Measurements from ENCODE around the gene PPM1A. TPM values are rescaled to one million over a fixed set of nuclear protein-coding genes. Genes with fewer than 3 reads are reported as not detected.
A peak's percentile ranks its signal among the peaks of the same experiment; 100 is the strongest.

PPM1A gene
- total RNA-seq (2014; rRNA removed; shearing (Covaris generic)), result 22.1 and 24.9 TPM in 2 replicates

DNA sequence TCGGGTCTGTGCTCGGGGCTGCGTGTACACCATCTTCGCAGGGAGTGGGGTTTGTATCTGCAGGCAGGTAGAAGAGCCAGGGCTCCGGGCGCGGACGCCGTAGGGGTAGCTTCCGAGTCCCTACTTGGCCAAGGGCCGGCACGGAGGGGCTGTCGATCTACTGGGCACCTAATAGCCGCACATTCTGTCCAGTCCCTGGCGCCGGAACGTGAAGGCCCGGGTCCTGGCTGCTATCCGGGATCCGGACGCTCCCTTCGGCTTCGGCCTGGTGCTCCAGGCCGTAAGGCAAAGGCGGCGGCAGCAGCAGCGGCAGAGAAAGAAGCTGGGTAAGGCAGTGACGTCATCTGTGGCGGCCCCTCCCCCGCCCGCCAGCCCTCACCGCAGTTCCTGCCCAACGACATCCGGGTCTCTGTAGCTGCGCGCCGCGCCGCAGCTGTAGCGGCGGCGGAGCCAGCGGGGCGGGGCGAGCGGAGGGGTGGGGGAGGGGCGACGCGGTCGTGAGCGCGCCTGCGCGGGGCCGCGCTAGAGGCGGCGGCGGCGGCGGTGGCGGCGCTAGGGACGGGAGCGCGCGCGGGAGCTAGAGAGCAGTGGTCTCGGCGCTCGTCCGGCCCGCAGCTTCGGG, at the start of gene PPM1A:
PPM1A (plus strand) TSS at position 525 of the 622 bp plus-strand sequence. CDS start 33,483 bp downstream, outside the sequence.
- DNase-seq (ENCODE audit: low spot score), result peak; percentile 90

DNA sequence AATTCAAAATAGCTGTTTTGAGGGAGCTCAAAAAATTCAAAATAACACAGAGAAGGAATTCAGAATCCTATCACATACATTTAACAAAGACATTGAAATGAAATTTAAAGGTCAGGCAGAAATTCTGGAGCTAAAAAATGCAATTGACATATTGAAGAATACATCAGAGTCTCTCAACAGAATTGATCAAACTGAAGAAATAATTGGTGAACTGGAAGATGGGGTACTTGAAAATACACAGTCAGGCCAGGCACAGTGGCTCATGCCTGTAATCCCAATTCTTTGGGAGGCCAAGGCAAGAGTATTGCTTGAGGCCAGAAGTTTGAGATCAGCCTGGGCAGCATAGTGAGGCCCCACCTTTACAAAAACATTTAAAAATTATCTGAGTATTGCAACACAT, 49.7 kb upstream of the PPM1A start:
- no peak for DNase-seq (ENCODE audit: low spot score)

DNA sequence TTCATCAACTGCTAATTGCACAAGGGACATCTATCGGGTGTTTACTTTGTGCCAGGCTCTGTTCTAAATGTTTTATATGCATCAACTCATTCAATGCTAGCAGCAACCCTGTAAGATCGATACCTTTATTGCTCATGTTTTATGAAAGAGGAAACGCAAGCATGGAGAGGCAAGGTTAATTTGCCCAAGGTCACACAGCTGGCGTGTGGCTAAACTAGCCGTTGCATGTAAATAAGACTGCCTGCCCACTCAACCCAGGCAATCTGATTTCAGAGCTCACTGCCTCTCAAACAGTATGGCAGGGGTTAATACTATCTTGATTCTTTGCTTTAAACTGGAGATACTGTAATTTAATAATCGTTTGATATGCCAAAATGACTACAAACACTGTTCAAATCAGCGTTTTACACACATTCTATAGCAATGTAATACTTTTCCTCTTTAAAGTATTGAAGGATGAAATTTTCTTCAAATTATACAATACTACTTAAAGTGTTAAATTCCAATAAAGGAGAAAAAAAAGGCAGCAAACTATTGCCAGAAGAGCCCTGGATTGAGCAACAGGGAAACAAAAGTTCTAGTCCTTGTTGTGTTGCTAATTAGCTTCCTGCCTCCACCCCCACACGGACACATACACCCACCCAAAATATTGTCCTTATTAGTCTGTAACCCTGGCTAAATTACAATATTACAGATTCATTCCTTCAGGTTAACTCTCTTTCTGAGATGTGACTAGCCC, 44.7 kb upstream of the PPM1A start:
- DNase-seq (ENCODE audit: low spot score), result no peak

DNA sequence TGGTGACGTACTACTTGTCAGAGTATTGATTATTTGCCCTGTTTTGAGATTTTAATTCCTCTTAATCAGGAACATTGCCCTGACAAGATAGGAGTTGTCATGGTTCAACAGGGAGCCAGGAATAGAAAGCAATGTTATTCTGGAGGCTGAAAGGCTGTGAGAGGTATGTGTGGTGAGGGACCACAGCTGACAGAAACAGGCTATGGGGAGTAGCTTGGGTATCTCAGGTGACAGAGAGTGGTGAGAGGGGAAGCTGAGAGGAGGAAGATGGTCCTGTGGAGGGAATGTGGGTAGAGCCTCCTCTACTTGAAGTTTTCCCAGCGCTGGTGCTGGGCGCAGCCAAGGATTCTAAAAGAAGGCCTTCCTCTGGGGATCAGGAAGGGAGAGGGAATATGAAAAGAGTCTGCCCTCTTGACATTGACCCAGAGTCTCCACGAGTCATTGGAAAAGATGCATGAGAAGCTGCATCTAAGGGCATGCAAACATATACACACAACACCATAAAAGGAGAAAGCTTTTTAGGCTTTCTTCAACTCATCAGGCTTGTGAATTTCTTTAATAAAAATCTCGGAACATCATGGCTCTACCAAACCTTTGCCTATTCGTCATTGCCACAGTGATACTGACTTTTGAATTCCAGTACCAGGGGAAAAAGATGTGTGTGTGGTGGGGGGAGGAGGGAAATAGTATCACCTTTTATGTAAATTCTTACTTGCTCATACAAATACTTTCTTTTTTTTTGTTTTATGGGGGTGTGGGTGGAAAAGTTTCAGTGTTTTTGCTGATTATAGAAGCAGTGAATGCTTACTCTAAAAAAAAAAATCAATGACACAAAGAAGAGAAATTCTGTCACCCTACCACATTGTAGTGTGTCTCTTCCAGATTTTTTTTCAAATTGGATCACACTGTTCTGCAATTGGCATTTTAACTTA, 43.9 kb upstream of the PPM1A start:
- no peak for DNase-seq (ENCODE audit: low spot score)

DNA sequence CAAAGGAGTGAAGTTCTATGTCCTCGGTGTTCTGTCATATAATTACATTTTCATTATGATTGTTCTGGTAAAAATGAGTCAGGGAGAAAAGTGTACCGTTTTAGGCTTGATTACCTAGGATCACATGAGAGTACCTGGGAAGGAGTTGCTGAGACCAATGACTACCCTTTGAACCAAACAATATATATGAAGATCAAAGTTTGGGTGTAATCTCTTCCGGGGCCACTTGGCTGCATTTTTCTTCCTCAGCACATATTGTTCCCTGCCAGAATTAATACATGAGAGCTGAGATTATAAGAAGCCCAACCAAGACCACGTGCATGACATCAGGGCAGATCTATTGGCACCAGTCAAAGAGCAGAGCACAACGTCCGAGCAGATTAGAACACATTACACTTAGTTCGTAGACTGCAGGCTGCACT, 42.8 kb upstream of the PPM1A start:
- no peak for DNase-seq (ENCODE audit: low spot score)

DNA sequence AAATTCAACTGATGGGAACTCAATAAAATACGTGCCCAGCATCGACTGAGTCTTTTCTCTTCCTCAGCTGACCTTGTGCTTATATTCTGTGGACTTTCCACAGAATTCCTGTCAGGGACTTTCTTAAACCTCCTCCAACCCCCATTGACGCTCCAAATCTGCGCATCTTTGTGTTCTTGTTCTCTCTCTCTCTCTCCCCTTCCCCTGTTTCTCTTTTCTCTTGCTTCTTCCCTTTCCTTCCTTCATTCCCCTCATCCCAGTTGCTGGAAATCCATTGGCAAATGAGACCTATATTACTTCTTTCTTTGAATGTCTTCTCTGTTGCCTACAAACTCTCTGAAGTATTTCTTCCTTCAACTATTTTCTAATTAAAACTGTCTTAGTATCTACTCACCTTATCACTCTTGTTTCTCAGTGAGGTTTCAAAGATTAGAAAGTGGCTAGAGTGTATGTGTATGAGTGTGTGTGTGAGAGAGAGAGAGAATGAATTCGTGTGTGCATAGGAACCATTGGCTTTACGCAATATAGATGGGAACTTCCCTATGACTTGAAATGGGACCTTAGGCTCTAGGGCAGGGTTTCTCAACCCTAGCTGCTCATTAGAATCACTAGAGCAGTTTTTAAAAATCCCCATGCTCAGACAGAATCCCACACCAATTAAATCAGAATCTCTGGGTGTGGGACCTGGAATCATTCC, 42.0 kb upstream of the PPM1A start:
- DNase-seq (ENCODE audit: low spot score), result no peak

DNA sequence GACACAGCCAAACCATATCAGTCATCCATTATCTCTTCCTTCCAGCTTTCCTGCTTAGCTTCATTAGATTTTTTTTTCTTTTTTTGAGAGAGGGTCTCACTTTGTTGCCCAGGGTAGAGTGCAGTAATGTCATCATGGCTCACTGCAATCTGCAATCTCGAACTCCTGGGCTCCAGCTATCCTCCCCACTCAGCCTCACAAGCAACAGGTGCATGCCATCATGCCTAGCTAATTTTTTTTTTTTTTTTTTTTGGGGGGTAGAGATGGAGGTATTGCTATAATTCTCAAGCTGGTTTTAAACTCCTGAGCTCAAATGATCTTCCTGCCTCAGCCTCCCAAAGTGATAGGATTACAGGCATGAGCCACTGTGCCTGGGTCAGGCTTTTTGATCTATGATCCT, 38.3 kb upstream of the PPM1A start:
- DNase-seq (ENCODE audit: low spot score), result no peak

DNA sequence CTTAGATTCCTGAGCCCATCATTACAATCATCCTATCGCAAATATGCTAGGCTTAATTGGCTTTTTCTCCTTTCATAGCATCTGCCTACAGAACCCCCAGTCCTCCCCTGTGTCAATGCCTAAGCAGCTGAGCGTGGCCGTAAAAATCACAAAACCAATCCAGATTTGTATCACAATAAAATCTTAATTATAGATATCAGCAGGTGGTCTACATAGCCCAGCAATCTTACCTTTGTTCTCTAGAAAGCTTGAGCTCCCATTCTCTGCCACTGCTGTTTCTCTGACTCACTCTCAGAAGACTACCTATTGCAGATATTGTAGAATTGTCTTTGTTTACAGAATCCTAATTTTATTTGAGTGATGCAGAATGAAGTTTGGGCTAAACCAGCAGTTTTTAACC, 37.9 kb upstream of the PPM1A start:
- DNase-seq (ENCODE audit: low spot score), result no peak

DNA sequence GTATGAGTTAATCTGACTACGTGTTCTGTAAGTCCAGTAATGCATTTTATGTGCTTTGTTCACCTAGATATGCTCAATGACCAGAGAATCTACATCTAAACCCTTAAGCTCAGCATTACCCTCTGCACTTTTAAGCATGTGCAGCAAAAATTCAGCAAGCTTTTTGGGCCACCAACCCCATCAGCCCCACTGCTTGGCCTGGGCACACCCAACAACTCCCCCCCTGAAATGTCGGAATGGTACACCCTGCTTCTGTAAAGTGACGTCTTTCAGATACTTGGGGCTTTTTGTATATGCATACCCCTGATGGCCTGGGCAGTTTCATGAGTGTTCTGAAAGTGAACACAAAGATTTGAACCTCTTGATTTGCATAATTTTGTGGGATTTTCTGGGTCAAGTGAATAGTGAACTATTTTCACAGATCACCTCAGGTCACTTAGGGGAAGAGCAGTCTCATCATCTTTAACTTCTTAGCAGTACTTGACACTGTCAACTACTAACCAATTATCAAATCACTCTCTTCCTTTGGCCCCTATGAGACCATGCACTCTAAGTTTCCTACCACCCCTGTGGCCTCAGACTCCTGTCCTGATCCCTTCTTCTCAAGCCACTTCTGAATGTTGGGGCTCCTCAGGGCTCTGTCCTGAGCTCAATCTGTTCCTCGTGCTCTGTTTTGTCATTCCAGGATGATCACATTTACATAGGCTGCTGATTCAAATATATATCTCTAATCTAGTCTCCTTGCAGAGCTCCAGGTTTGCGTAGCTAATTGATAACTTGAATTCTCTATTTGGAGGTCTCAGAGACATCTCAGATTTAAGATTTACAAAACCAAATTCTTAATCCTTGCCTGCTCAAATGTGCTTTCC, 36.3 kb upstream of the PPM1A start:
- DNase-seq (ENCODE audit: low spot score), result no peak

DNA sequence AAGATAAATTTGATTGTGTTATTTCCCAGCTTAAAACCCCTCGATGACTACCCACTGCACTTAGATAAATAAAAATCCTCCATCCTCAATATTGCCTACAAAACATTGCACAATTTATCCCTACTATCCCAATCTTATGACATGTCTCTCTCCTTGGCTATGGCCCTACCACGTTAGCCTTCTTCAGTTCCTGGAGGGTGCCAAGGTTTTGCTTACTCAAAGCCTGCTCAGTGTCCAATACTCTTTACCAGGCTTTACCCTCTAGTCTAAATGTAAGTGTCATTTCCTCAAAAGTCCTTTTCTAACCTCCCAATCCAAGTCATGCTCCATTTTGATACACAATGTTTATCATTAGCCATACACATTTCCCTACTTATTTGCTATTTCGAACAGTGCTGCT, 35.0 kb upstream of the PPM1A start:
- DNase-seq (ENCODE audit: low spot score), result no peak

DNA sequence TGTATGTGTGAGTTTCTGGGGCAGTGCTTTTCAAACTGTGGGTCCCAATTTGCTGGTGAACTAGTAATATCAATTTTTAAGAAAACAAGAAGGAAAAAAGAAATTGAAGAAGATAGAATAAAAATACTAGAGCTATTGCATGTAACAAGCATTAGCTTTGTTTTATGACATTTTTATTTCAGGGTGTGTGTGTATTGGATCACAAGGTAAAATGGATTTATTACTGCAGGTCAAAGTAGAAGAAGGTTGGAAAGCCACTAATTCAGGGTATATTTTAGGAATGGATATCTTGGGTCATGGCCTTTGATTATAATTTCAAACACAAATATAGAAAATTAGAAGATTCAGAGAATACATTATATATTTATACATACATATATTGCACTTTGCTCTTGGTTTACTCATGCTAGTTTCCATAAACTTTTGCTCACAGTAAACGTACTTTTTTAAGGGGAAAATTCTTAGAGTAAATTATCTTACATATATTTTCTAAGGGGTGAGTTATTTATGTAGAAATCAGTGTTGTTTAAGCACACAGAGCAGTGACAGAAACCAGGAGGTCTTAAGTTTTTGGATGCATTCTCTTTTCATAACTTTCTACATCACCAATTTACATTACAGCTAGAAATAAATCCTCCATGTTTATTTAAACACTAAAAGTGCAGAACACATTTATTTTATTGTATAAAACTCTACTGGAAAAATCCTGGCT, 34.5 kb upstream of the PPM1A start:
- no peak for DNase-seq (ENCODE audit: low spot score)

DNA sequence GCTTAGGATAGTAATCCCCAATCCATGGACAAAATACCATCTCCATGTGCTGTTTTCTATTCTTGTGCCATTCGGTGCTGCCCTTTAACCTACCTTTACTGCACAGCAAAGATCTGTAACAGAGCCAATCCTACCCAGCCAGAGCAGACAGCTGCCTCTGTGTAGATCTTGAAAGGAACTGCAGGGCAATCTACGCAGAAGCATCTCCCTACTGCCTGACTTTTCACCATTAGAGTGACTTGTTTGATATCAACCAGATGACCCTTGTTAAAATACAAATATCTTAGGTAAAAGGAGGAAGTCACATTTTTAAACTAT, 33.9 kb upstream of the PPM1A start:
- no peak for DNase-seq (ENCODE audit: low spot score)

DNA sequence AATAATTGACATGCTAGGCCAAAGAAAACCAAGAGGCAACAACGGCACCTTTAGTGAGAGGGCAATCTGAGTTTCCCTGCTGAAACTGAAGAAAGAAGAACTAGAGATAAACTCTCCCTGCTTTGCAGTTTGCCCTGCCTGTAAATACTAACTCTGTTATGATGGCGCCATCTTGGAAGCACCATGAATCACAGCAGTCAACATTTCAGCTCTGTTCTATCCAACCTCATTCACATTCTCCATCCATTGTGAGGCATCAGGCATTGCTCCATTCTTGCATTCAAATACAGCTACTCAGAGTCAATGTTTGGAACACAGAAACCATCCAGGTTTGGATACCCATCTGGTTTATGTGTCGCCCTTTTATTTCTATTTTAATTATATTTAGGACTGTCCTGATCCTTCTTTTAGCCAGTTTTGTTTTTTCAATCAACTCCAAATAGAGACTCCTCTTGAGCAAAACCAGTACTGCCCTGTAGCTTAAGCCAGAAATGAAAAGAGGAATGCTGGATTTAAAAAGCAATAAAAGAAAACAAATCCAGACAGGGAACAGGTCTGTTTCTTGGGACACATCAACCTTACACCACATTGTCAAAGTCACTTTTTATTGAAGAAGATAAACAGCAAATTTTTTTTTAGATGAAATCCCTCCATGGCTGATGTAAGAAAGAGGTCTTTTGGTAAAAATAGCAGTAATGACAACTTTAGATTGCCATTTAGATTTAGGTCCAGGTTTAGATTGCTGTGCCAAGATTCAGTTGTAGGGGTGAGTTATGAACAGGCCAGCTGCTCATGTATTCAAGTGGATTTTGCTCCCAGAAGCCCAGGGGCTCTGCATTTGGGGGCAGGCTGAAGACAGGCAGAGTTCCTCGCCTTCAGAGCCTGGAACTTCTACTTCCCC, 33.3 kb upstream of the PPM1A start:
- DNase-seq (ENCODE audit: low spot score), result no peak

DNA sequence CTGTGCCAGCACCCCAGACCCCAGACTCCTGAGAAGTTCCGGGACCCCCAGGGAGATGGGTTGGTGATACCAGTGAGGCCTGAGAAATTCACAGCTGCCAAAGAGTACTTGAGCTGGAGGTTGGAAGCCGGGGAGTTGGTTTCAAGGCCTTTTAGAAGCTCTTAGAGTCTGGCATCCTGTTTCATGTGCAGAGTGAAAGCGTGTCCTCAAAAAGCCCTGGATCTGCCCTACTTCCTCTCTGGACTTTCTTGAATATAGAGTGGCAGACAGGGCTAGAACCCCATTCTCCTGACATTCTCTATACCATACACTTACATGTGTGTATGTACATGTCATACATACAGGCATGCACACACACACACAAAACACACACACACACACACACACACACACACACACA, 31.3 kb upstream of the PPM1A start:
- no peak for DNase-seq (ENCODE audit: low spot score)

DNA sequence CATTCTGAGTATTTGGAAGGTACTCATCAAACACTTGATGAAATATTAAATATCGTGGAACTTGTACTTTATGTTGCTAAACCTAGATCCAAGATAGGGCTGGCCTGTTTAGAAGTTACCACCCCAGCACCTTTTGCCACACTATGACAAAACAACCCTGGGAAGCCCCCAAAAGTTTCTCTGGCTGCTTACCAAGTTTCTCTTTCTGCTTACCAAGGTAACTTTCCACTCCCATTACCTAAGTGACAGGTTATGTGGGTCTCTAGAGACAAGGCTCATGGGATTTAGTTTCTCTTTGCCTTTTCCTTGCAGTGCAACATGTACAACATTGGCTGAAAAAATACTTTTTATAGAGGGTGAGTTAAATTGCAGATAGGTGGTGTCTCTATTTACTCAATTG, 28.9 kb upstream of the PPM1A start:
- no peak for DNase-seq (ENCODE audit: low spot score)

DNA sequence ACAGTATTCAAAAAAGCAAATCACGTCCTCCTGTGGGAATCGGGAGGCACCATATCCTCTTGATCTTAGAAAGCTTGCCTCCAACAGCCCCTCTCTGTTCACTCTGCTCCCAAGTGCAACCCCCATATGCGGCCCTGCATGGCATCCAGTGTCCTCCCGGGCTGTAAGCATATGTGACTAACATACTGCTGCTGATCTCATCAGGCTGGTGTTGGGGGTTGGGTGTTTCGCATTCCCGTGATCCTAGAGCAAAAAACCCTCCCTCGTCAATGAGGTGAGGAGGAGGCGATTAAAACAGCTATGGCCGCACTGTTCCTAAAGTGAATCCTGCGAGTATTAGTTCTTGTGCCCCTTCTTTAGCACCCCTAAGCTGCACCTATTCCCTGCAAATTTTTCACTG, 28.1 kb upstream of the PPM1A start:
- DNase-seq (ENCODE audit: low spot score), result no peak

DNA sequence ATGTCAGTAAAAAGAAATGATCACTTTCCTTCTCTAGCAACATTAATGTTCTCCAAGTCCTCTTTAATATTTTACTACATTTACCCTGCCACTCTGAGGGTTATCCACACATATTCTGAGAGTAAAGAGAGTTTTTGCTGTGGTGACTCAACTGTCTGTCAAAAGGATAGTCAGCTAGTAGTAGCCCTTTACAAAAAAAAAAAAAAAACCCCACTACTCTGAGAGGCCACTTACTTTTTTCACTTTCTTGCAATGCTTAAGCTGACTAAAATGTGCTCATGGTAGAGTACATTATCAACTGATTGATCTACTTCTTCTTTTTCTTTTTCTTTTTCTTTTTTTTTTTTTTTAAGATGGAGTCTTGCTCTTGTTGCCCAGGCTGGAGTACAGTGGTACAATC, 27.6 kb upstream of the PPM1A start:
- DNase-seq (ENCODE audit: low spot score), result no peak

DNA sequence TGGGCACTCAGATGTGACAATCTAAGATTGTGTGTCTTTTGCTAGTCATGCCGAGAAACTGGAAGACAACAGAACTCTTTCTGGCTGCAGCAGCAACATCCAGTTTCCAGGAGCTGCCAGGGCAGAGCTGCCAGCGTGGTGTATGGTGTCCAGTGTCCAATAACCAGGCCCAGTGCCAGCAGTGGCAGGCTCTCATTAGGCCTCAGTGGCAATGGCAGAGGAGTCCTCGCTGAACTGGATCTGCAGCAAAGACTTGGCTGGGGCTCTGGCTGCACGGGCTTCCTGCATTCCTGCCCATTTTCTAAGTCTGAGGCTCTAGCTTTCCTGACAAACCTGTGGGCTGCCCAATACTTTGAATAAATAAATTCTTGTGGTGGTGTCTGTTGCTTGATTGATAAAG, 26.2 kb upstream of the PPM1A start:
- no peak for DNase-seq (ENCODE audit: low spot score)

DNA sequence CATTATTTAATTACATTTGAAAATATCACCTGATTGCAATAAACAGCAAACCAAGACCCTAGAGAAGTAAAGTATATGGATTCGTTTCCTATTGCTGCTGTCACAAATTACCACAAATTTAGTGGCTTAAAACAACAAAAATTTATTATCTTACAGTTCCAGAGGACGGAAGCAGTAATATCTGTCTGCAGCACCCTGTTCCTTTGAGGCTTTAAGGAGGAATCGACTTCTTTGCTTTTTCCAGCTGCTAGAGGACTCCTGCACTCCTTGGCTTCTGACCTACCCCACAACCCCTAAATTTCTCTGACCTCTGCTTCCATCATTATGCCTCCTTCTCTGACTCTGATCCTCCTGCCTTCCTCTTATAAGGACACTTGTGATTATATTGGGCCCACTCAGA, 23.8 kb upstream of the PPM1A start:
- DNase-seq (ENCODE audit: low spot score), result no peak

Data from H4 (cell line).